MCF 10A (cell line): Measurements from ENCODE around the gene C13orf42. TPM values are rescaled to one million over a fixed set of nuclear protein-coding genes. Genes with fewer than 3 reads are reported as not detected.
"Not testable (repeated sequence)": the region's sequence is repeated elsewhere in the genome, so short reads cannot be mapped to it uniquely, and the experiment has no call there.

ENCODE experiments used
- BruUV-seq: library from RNA; stranded (reverse); fragments of 400-500 nt; replicated peaks from 2 replicates; lab custom pipeline; 2021; lab: Mats Ljungman, UMichigan
- CTCF ChIA-PET: fragments of 300-600 bp; sonication (Branson Sonifier 250); formaldehyde crosslinking; extraction: SDS; loops from one replicate; lab custom pipeline; 2021; ENCODE audit warnings: antibody characterized with exemption, inconsistent platforms; lab: Yijun Ruan, JAX
- POLR2A ChIA-PET: fragments of 300-600, 350-650 bp; sonication (Branson Sonifier 250); formaldehyde crosslinking; extraction: SDS; loops from one replicate; lab custom pipeline; 2020; ENCODE audit warnings: antibody characterized with exemption, inconsistent platforms; lab: Yijun Ruan, JAX
- DNase-seq: peaks from one replicate; pipeline ENCODE4 v3.0.0-alpha.2; 2018; ENCODE audit not compliant: unreplicated experiment
- H3K27ac Mint-ChIP-seq: one replicate; pipeline ENCODE4 v1.8.0; 2022; ENCODE audit warnings: mild to moderate bottlenecking, low read depth, mixed read lengths; ENCODE audit not compliant: unreplicated experiment
- H3K27me3 Mint-ChIP-seq: one replicate; pipeline ENCODE4 v1.8.0; 2022; ENCODE audit warnings: mixed read lengths; ENCODE audit not compliant: insufficient read depth, unreplicated experiment
- H3K36me3 Mint-ChIP-seq: one replicate; pipeline ENCODE4 v1.8.0; 2022; ENCODE audit warnings: mild to moderate bottlenecking, moderate library complexity, mixed read lengths; ENCODE audit not compliant: insufficient read depth, unreplicated experiment
- H3K4me1 Mint-ChIP-seq: one replicate; pipeline ENCODE4 v1.8.0; 2022; ENCODE audit warnings: mixed read lengths; ENCODE audit not compliant: insufficient read depth, unreplicated experiment
- H3K4me3 Mint-ChIP-seq: one replicate; pipeline ENCODE4 v1.8.0; 2022; ENCODE audit warnings: mild to moderate bottlenecking, moderate library complexity, mixed read lengths; ENCODE audit not compliant: unreplicated experiment
- H3K9me3 Mint-ChIP-seq: one replicate; pipeline ENCODE4 v1.8.0; 2022; ENCODE audit warnings: mixed read lengths; ENCODE audit not compliant: unreplicated experiment
- intact Hi-C: fragments of 100-400 bp; cut with micrococcal nuclease; formaldehyde crosslinking; loops from 2 replicates; pipeline ENCODE4 v1.14.1; 2022
- total RNA-seq: library from RNA; stranded (reverse); gene quantifications from 2 replicates; pipeline ENCODE4 v1.2.3, GENCODE V29; 2022
- TF ChIP-seq, protein P1 (sequence below): fragments of 200-600 bp; IDR thresholded peaks from one replicate; pipeline ENCODE4 v1.8.0; 2022; ENCODE audit warnings: antibody characterized with exemption, mild to moderate bottlenecking; ENCODE audit not compliant: unreplicated experiment

Gene C13orf42
- total RNA-seq, 1 experiment from 2014 or later: not detected

DNA sequence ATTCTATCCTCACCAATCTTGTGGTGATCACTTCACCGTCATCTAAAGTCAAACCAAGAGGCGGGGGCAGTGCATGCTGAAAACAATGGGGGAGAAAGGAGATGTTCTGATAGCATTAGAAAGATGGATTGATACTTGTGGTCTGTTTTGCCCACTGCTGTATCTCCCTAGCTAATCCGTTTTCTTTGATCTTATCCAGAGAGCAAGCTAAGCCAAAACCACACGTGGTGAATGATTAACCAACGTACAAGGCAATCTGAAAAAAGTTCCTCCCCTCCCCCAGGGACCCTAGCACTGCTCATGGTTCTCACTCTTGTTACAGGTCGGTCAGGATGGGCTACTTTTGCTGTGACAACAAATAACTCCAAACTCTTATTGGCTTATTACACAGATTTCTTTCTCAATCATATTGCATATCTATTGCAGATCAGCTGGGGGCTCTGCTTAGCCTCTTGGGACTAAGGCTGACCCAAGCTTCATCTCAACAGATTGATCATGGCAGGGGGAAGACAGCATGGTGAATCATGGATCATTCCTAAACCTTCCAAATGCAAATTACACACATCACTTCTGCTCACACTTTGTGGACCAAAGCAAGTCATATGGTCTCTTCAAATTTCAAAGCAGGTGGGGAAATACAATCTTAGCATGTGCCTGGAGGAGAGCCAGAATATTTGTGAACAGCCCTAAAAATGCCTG is 11.9 kb upstream of the C13orf42 start:
- POLR2A ChIA-PET: no interaction called here
- intact Hi-C loops: no loop called here
- TF ChIP-seq, protein P1, sequence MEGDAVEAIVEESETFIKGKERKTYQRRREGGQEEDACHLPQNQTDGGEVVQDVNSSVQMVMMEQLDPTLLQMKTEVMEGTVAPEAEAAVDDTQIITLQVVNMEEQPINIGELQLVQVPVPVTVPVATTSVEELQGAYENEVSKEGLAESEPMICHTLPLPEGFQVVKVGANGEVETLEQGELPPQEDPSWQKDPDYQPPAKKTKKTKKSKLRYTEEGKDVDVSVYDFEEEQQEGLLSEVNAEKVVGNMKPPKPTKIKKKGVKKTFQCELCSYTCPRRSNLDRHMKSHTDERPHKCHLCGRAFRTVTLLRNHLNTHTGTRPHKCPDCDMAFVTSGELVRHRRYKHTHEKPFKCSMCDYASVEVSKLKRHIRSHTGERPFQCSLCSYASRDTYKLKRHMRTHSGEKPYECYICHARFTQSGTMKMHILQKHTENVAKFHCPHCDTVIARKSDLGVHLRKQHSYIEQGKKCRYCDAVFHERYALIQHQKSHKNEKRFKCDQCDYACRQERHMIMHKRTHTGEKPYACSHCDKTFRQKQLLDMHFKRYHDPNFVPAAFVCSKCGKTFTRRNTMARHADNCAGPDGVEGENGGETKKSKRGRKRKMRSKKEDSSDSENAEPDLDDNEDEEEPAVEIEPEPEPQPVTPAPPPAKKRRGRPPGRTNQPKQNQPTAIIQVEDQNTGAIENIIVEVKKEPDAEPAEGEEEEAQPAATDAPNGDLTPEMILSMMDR: no peak
- H3K27me3 Mint-ChIP-seq: peaks cover 52% of the 10 kb centered on the region
- no peaks in the 10 kb centered on the region for H3K4me1 Mint-ChIP-seq
- no peak overlapping the region for H3K4me3 Mint-ChIP-seq
- no peak overlapping the region for H3K27ac Mint-ChIP-seq
- no TSS peak for BruUV-seq
- DNase-seq: no peak
- CTCF ChIA-PET: interaction anchor here (4.1 to 11.6 kb wide), 2 partner anchors 164 to 674 kb away, joined by 38 to 145 read pairs; no protein-coding TSS in a partner anchor
- H3K36me3 Mint-ChIP-seq: peaks cover 10% of the 10 kb centered on the region
- peaks cover under 1% of the 10 kb centered on the region for H3K9me3 Mint-ChIP-seq

DNA sequence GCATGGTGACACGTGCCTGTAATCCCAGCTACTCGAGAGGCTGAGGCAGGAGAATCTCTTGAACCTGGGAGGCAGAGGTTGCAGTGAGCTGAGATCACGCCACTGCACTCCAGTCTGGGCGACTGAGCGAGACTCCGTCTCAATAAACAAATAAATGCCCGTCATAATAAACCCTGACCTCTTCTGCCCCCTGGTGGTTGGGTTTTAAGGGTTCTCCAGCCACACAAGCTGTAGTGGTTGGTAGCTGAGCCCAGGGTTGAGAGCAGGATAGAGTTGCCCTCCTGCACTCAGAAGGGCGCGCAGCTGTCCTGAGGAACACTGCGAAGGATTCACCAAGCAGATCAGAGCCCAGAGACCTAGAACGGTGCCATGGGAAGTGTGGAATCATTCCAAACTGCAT is 9.8 kb upstream of the C13orf42 start:
- CTCF ChIA-PET: interaction anchor here (0.6 to 1.6 kb wide), 3 partner anchors 10 to 1144 kb away, joined by 3 to 8 read pairs (median 4); partner anchors contain the start of gene C13orf42
- intact Hi-C loops, POLR2A ChIA-PET, H3K4me1 Mint-ChIP-seq, H3K27ac Mint-ChIP-seq, BruUV-seq, H3K4me3 Mint-ChIP-seq, H3K9me3 Mint-ChIP-seq: not testable (repeated sequence)
- TF ChIP-seq, protein P1: peak; percentile 48
- peak; percentile 58 for DNase-seq
- peaks cover 65% of the 10 kb centered on the region for H3K27me3 Mint-ChIP-seq
- peaks cover 14% of the 10 kb centered on the region for H3K36me3 Mint-ChIP-seq

DNA sequence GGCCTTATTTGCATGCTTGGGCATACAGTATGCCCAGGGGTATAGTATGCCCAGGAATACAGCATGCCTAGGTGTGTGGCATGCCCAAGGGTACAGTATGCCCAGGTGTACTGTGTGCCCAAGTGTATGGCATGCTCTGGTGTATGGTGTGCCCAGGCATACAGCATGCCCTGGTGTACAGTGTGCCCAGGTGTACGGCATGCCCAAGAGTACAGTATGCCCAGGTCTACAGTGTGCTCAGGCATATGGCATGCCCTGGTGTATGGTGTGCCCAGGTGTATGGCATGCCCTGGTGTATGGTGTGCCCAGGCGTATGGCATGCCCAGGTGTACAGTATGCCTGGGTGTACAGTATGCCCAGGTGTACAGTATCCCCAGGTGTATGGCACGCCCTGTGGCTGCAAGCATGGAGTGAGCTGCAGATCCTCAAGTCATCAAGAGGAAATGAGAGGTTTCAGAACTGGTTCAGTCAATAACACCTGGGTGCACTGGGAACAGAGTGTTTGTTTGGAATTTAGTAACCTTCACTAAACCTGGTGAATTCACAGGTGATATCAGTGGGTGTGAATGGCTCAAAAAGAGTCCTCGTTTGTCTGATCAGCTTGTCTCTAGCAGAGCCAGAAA is 7.8 kb upstream of the C13orf42 start:
- Mint-ChIP-seq H3K9me3 (peaks cover 7% of the 10 kb centered on the region), H3K4me1 (no peaks in the 10 kb centered on the region), H3K27ac (no peak overlapping the region), H3K27me3 (peaks cover 69% of the 10 kb centered on the region), H3K4me3 (no peak overlapping the region), H3K36me3 (peaks cover 14% of the 10 kb centered on the region)
- BruUV-seq: no TSS peak
- DNase-seq: no peak
- intact Hi-C loops: no loop called here
- ChIA-PET POLR2A (no interaction called here), CTCF (interaction anchor here (1.9 kb wide), 1 partner anchor 167 kb away, joined by 9 read pairs; no protein-coding TSS in a partner anchor)
- TF ChIP-seq, protein P1: no peak

DNA sequence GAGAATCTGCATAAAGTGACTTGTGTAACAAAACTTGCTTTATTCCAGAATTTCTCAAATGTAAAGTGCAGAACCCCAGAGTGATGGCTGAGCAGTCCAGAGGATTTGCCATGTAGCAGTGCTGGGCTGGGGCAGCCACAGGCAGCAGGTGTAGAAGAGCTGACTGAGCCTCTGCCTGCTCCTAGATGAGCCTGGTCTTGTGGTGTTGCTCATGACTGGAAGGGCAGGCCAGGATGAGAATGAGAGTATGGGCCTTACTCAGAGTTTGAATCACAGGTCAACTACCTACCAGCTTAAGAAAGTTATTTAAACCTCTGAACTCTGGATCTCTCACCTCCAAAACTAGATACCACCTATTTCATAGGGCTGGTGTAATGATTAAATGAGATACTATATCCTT is 2.9 kb upstream of the C13orf42 start:
- no peak for DNase-seq
- peaks cover 50% of the 10 kb centered on the region for H3K27me3 Mint-ChIP-seq
- no TSS peak for BruUV-seq
- H3K4me1 Mint-ChIP-seq: no peaks in the 10 kb centered on the region
- peaks cover 6% of the 10 kb centered on the region for H3K36me3 Mint-ChIP-seq
- H3K27ac Mint-ChIP-seq: no peak overlapping the region
- peaks cover 7% of the 10 kb centered on the region for H3K9me3 Mint-ChIP-seq
- no peak overlapping the region for H3K4me3 Mint-ChIP-seq
- TF ChIP-seq, protein P1: no peak
- POLR2A ChIA-PET: no interaction called here
- intact Hi-C loops: no loop called here
- CTCF ChIA-PET: interaction anchor here (3.7 kb wide), 1 partner anchor 11 kb away, joined by 18 read pairs; no protein-coding TSS in a partner anchor
